Fibroblast of peridontal ligament (primary cell): Measurements from ENCODE around the gene RNF213.
"Not testable (repeated sequence)": the region's sequence is repeated elsewhere in the genome, so short reads cannot be mapped to it uniquely, and the experiment has no call there.

Source experiments
- DNase-seq: peaks from one replicate; pipeline ENCODE4 v3.0.0-alpha.2; 2010; ENCODE audit errors: extremely low read depth

RNF213 gene

GRCh38 chr17:80224683-80225082, 36.0 kb upstream of the RNF213 start:
- no peak for DNase-seq

DNA sequence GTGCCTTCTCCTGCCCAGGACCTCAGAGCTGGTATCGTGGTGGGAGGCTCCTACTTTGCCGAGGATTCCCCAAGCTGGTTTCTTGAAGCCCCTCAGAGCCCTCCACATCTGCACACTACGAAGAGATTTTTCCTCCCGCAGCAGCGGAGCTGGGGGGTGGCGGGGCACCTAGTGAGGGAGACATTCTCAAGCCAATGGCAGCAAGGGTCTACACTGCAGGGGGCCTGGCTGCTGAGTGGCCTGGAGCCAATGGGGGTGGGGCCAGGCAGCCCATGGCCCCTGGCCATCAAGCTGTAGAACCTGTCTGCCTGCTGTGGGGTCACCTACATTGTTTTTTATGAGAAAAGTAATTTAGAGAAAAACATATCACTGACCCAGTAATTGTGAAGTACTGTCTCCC, 35.4 kb upstream of the RNF213 start:
- no peak for DNase-seq

DNA sequence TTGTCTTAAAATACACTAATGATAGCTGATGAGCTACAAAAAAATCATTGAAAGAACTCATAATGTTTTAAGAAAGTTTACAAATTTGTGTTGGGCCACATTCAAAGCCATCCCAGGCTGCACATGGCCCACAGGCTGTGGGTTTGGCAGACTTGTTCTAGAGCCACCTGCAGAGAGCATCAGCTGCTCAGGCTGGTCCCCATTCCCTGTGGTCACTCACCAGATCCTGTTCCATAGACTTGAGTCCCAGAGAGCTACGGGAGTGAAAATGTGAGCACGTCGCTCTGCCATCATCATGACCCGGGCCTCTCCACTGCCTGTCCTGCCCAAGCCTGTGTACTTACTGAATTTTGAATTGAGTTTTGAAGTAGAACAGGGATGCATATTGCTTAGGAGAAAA, 33.5 kb upstream of the RNF213 start:
- no peak for DNase-seq

DNA sequence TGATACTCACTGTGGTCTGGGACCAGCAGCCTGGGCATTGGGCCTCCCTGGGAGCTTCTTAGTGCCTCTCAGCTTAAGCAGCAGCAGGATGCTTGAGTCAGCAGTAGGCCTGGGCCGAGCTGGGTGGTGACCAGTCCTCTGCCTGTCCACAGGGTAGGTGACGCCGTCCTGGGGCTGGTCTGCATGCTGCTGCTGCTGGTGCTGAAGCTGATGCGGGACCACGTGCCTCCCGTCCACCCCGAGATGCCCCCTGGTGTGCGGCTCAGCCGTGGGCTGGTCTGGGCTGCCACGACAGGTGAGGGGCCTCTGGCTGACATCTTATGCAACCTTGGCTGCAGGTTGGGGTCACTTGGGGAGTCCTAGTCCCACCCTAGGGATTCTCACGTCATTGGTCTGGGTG, 33.0 kb upstream of the RNF213 start:
- DNase-seq: no peak

GRCh38 chr17:80228477-80228876, 32.2 kb upstream of the RNF213 start:
- DNase-seq: no peak

- no peak for DNase-seq
Observed at GRCh38 chr17:80229011-80229410, 31.6 kb upstream of the RNF213 start.

- DNase-seq: no peak
Observed at GRCh38 chr17:80232438-80232837, 28.2 kb upstream of the RNF213 start.

DNA sequence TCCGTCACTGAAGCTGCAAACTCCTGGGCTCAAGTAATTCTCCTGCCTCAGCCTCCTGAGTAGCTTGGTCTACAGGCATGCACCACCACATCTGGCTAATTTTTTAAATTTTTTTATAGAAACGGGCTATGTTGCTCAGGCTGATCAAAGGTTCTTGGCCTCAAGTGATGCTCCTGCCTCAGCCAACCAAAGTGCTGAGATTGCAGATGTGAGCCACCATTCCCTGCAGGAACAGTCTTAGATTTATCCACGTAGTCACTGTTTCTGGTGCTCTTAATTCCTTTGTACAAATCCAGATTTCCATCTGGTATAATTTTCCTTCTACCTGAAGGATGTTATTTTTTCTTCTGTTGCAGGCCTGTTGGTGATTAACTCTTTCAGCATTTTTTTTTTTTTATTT, 27.4 kb upstream of the RNF213 start:
- DNase-seq: no peak

GRCh38 chr17:80236911-80237310, 23.7 kb upstream of the RNF213 start:
- DNase-seq: no peak

- DNase-seq: no peak
Observed at GRCh38 chr17:80237386-80237785, 23.3 kb upstream of the RNF213 start.

- DNase-seq: no peak
Observed at GRCh38 chr17:80242505-80242904, 18.1 kb upstream of the RNF213 start.

DNA sequence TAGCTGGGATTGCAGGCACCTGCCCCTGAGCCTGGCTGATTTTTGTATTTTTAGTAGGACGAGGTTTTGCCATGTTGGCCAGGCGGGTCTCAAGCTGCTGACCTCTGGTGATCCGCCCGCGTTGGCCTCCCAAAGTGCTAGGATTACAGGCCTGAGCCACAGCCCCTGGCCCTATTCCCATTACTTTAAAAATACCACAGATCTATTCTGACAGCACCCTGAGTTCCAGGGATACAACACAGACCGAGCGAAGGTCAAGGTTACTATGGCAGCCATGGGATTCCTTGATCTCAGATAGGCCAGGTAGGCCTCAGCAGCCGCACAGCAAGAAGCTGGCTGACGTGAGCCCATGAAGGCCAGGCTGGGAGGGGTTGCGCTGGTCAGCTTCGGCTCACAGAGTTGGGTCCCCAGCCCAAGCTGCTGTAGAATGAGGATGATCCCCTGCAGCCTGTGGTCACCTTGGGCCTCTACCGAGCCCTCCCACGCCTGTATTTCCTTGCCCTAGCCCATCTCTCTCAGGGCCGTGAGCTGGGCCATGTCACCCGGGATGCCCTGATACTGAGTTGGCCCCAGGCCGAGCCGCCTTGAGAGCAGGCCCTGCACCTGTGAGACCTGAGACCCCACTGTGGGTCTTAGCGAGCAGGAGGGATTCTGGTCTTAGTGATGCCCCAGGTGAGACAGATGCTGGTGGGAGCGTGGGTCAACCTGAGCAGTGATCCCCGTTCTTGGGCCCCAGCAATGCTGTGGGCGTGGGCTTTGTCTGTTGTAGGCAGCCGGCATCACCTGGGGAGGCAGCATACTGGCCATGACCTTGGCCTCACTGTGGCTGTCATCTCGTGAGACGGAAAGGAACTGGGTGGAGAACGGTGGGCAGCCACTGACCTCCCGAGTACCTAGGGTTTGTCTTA, 16.9 kb upstream of the RNF213 start:
- DNase-seq: no peak

GRCh38 chr17:80244448-80244847, 16.2 kb upstream of the RNF213 start:
- not testable (repeated sequence) for DNase-seq

DNA sequence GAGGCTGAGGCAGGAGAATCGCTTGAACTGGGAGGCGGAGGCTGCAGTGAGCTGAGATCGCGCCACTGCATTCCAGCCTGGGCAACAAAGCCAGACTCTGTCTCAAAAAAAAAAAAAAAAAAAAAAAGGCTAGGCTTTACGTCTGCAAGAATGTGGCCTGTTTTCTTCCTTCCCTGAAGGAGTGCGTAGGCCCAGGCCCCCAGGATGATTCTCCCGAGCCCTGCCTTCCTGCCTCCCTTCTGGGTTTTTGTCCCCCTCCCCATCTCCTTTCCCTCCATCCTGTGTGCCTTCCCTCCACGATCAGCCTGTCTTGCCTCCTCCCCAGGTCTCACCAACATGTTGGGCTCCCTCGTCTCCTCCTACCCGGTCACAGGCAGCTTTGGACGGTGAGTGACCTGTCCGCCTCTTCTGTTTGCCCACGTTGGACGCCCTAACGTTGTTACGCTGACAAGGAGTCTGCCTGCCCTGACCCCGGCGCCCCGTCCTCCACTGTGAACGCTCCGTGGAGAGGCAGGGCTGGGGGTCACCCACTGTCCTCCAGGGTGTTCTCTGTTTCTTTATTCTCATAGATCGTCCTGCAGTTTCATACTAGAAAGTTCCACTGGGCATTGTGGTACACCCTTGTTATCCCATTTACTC, 15.7 kb upstream of the RNF213 start:
- DNase-seq: no peak

GRCh38 chr17:80245566-80246265, 14.9 kb upstream of the RNF213 start:
- no peak for DNase-seq

GRCh38 chr17:80246266-80246681, 14.4 kb upstream of the RNF213 start:
- DNase-seq: no peak

- no peak for DNase-seq
Observed at GRCh38 chr17:80246726-80247125, 13.9 kb upstream of the RNF213 start.

DNA sequence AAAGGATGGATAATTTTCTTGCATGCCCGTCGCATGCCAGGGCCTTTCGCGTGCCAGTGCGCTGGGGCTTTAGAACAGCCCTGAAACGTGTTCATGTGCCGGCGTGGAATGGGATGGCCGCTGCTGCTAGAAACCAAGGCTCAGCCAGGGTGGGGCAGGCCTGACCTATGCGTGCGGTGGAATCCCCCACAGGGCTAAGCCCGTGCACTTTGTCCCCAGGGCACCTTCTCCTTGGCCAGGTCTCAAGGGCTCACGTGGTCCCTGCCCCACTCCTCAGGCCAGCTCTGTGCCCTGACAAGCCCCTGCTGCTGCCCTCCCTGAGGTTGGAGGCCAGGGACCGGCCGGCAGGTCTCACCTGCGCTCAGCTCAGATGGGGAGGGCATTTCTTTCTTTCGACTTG, 13.1 kb upstream of the RNF213 start:
- DNase-seq: no peak

DNA sequence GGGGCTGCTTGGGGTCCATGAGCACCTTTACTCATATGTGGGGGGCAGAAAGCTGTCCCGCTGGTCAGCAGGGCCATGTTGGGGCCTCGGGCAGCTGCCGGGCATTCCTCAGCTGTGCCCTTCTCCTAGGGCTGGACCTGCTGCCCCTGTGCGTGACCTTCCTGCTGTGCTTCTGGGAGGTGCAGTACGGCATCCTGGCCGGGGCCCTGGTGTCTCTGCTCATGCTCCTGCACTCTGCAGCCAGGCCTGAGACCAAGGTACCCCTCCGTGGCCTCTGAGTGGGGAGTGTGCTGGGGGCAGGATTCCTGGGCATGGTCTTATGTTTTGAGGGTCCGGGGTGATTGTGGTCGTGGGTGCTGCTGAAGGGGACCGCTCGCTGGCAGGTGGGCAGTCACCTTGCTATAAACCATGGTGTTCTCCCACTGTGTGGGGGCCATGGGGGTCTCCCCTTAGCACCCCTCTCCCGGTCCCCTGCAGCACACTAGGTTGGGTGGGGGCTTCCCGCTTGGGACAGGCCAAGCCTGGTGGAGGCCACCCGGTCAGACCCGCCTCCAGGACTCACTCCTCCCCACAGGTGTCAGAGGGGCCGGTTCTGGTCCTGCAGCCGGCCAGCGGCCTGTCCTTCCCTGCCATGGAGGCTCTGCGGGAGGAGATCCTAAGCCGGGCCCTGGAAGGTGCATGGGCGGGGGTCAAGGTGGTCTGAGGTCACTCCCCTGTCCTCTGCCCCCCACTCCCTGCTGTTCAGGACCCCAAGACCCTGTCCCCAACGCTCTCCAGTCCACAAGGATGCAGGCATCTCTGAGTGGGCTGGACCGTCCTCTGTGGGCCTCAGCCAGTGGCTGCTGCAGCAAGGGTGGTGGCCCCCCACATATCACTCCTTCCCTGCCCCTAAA, 12.4 kb upstream of the RNF213 start:
- no peak for DNase-seq

- no peak for DNase-seq
Observed at GRCh38 chr17:80248894-80249710, 11.6 kb upstream of the RNF213 start.

- no peak for DNase-seq
Observed at GRCh38 chr17:80251966-80252365, 8.7 kb upstream of the RNF213 start.
